CD4-positive, alpha-beta T cell treated with Interleukin-15 for 4 hours (primary cell): Measurements from ENCODE around the gene ALG11.
"Not testable (repeated sequence)": the region's sequence is repeated elsewhere in the genome, so short reads cannot be mapped to it uniquely, and the experiment has no call there.

Experiments
- DNase-seq: peaks from one replicate; pipeline ENCODE4 v3.0.0-alpha.2; 2020; ENCODE audit warnings: low spot score

Gene ALG11

GRCh38 chr13:52011632-52012511, at the start of gene ALG11:
Gene ALG11, plus strand, starts transcription at chr13:52012398. Its CDS starts 21 bp downstream, at chr13:52012419.
- peak; percentile 100 for DNase-seq

- DNase-seq: no peak
Observed at GRCh38 chr13:51966186-51966585, 46.0 kb upstream of the ALG11 start.

GRCh38 chr13:51967482-51968446, 44.4 kb upstream of the ALG11 start:
- no peak for DNase-seq

- no peak for DNase-seq
Observed at GRCh38 chr13:51970349-51970748, 41.8 kb upstream of the ALG11 start.

GRCh38 chr13:51971520-51972426, 40.4 kb upstream of the ALG11 start:
- DNase-seq: no peak

GRCh38 chr13:51974482-51974881, 37.7 kb upstream of the ALG11 start:
- DNase-seq: no peak

GRCh38 chr13:51976423-51976822, 35.8 kb upstream of the ALG11 start:
- DNase-seq: no peak

GRCh38 chr13:51976890-51977289, 35.3 kb upstream of the ALG11 start:
- no peak for DNase-seq

GRCh38 chr13:51977625-51978024, 34.6 kb upstream of the ALG11 start:
- no peak for DNase-seq

GRCh38 chr13:51978796-51979556, 33.2 kb upstream of the ALG11 start:
- DNase-seq: no peak

- no peak for DNase-seq
Observed at GRCh38 chr13:51980908-51981307, 31.3 kb upstream of the ALG11 start.

GRCh38 chr13:51981355-51981754, 30.8 kb upstream of the ALG11 start:
- no peak for DNase-seq

- DNase-seq: not testable (repeated sequence)
Observed at GRCh38 chr13:51983292-51983691, 28.9 kb upstream of the ALG11 start.

- not testable (repeated sequence) for DNase-seq
Observed at GRCh38 chr13:51984904-51985303, 27.3 kb upstream of the ALG11 start.

GRCh38 chr13:51988988-51989618, 23.1 kb upstream of the ALG11 start:
- no peak for DNase-seq

- no peak for DNase-seq
Observed at GRCh38 chr13:51993713-51994112, 18.5 kb upstream of the ALG11 start.

GRCh38 chr13:51995677-51996551, 16.3 kb upstream of the ALG11 start:
- no peak for DNase-seq

GRCh38 chr13:51996641-51997040, 15.6 kb upstream of the ALG11 start:
- DNase-seq: no peak

GRCh38 chr13:51997186-51997585, 15.0 kb upstream of the ALG11 start:
- DNase-seq: no peak
